ENCODE results near the gene LTBP3.

DNA sequence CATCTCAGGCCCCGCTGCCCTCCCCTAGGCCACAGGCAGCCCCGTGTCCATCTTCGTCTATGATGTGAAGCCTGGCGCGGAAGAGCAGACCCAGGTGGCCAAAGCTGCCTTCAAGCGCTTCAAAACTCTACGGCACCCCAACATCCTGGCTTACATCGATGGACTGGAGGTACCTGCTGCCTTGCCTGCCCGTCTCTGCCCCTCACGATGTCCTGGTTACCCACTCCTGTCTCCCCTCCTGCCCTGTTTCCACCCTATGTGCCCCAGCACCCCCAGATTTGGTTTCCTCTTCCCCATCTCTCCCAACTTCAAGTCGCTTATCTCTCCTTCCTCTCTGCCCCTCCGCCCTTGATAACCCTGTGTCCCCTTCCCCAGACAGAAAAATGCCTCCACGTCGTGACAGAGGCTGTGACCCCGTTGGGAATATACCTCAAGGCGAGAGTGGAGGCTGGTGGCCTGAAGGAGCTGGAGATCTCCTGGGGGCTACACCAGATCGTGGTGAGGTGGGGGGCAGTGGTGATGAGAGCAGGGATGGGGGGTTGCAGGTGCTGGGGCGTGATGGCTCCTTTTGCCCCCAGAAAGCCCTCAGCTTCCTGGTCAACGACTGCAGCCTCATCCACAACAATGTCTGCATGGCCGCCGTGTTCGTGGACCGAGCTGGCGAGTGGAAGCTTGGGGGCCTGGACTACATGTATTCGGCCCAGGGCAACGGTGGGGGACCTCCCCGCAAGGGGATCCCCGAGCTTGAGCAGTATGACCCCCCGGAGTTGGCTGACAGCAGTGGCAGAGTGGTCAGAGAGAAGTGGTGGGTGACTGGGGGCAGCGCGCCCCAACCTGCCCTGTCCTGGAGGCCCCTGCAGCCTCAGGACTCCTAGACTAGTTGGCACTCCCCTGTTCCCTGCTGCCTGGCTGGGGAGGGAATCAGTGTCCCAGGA lies 32.3 kb downstream of the LTBP3 start:
- no peak for TF ChIP-seq POLR2AphosphoS5 (IDR thresholded peaks at IDR 0.05)
- TF ChIP-seq, protein P1, sequence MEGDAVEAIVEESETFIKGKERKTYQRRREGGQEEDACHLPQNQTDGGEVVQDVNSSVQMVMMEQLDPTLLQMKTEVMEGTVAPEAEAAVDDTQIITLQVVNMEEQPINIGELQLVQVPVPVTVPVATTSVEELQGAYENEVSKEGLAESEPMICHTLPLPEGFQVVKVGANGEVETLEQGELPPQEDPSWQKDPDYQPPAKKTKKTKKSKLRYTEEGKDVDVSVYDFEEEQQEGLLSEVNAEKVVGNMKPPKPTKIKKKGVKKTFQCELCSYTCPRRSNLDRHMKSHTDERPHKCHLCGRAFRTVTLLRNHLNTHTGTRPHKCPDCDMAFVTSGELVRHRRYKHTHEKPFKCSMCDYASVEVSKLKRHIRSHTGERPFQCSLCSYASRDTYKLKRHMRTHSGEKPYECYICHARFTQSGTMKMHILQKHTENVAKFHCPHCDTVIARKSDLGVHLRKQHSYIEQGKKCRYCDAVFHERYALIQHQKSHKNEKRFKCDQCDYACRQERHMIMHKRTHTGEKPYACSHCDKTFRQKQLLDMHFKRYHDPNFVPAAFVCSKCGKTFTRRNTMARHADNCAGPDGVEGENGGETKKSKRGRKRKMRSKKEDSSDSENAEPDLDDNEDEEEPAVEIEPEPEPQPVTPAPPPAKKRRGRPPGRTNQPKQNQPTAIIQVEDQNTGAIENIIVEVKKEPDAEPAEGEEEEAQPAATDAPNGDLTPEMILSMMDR (IDR thresholded peaks at IDR 0.05 in 8 of 11, conservative IDR thresholded peaks at IDR 0.05 in 3 of 11) = no peak

Data from spleen (tissue), 7 donors.